Loucy (cell line): ENCODE data around the gene NMUR1.

Experiments used
- H2AFZ ChIP-seq: fragments of 200-600 bp; sonication (generic); 2 replicates; pipeline ENCODE4 v1.6.0; 2016; ENCODE audit warnings: antibody characterized with exemption, mild to moderate bottlenecking, low read length, moderate library complexity
- H3F3A ChIP-seq: fragments of 200-600 bp; 2 replicates; pipeline ENCODE4 v1.6.0; 2016; ENCODE audit warnings: antibody characterized with exemption, low read depth, mild to moderate bottlenecking
- H3K27me3 ChIP-seq: fragments of 200-600 bp; sonication (generic); 2 replicates; pipeline ENCODE4 v1.6.1; 2014; ENCODE audit warnings: low read length, mild to moderate bottlenecking; ENCODE audit not compliant: insufficient read depth, poor library complexity, severe bottlenecking
- H3K36me3 ChIP-seq: fragments of 200-600 bp; sonication (generic); 2 replicates; pipeline ENCODE4 v1.6.1; 2016; ENCODE audit warnings: low read length; ENCODE audit not compliant: insufficient read depth
- H3K4me1 ChIP-seq: fragments of 200-600 bp; sonication (generic); 2 replicates; pipeline ENCODE4 v1.5.1; 2014; ENCODE audit warnings: low read length, mild to moderate bottlenecking; ENCODE audit not compliant: insufficient read depth, poor library complexity, severe bottlenecking
- H3K4me2 ChIP-seq: fragments of 200-600 bp; sonication (generic); 2 replicates; pipeline ENCODE4 v1.6.0; 2014; ENCODE audit warnings: antibody characterized with exemption, low read length, low read depth, mild to moderate bottlenecking; ENCODE audit not compliant: poor library complexity, severe bottlenecking
- H3K4me3 ChIP-seq: fragments of 200-600 bp; sonication (generic); 2 replicates; pipeline ENCODE4 v1.5.1; 2014; ENCODE audit warnings: low read length, mild to moderate bottlenecking, mixed read lengths; ENCODE audit not compliant: poor library complexity, severe bottlenecking
- H3K79me2 ChIP-seq: fragments of 200-600 bp; sonication (generic); 2 replicates; pipeline ENCODE4 v1.6.1; 2014; ENCODE audit warnings: low read length; ENCODE audit not compliant: insufficient read depth
- H3K9ac ChIP-seq: fragments of 200-600 bp; sonication (generic); 2 replicates; pipeline ENCODE4 v1.6.0; 2014; ENCODE audit warnings: mild to moderate bottlenecking, low read depth, low read length, moderate library complexity; ENCODE audit not compliant: poor library complexity, severe bottlenecking
- H3K9me2 ChIP-seq: fragments of 200-600 bp; sonication (generic); replicated peaks from 2 replicates; pipeline ENCODE4 v1.6.1; 2016; ENCODE audit warnings: low read depth, low read length, mixed read lengths
- H3K9me3 ChIP-seq: fragments of 200-600 bp; sonication (generic); 2 replicates; pipeline ENCODE4 v1.6.1; 2014; ENCODE audit warnings: mild to moderate bottlenecking, antibody characterized with exemption, low read length, low read depth; ENCODE audit not compliant: insufficient read depth
- H4K20me1 ChIP-seq: fragments of 200-600 bp; sonication (generic); 2 replicates; pipeline ENCODE4 v1.6.0; 2014; ENCODE audit warnings: antibody characterized with exemption, low read length, mild to moderate bottlenecking; ENCODE audit not compliant: insufficient read depth, poor library complexity, severe bottlenecking
- EZH2phosphoT487 ChIP-seq: fragments of 200-600 bp; IDR thresholded peaks from 2 replicates; pipeline ENCODE4 v1.6.1; 2018; ENCODE audit warnings: antibody characterized with exemption, mild to moderate bottlenecking, moderate library complexity, borderline replicate concordance
- TF ChIP-seq, protein P1 (sequence below): fragments of 200-600 bp; sonication (generic); conservative IDR thresholded peaks from 2 replicates; pipeline ENCODE4 v1.5.1; 2014; ENCODE audit warnings: mild to moderate bottlenecking, antibody characterized with exemption, low read length

NMUR1 gene

DNA sequence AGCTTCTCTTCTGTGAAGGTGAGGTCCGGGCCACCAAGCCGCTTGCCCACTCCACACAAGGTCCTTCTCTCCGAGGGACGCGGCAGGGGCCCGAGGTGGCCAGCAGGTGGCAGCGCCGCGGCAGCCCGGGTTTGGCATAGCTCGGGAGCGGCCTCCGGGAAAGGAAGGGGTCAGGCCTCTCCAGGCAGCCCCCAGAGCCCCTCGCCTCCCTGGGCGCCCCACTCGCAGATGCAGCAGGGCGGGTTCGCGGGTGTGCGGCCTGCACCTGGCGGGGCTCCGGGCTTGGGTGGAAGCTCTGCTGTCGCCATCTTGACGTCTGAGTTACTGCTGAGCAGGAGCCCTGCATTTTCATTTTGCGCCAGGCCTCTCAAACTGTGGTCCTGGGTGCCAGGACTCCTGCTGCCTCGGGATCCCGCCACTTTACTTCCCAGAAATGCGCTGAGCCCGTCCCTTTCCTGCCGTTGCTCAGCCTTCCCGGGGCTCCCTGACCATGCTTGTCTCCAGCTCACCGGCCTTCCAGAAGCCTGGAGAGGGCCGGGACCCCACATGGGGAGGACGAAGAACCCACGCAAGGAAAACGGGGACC lies 47.3 kb downstream of the NMUR1 start:
- peaks cover 7% of the 10 kb centered on the region for H3K4me1 ChIP-seq
- H3K9me3 ChIP-seq = no peaks in the 10 kb centered on the region
- no peaks in the 10 kb centered on the region for H3K9me2 ChIP-seq
- H3K4me3 ChIP-seq = peak overlapping the region; percentile 75
- H3K27me3 ChIP-seq = no peaks in the 10 kb centered on the region
- no peaks in the 10 kb centered on the region for H3K36me3 ChIP-seq
- peak overlapping the region; percentile 67 for H3K4me2 ChIP-seq
- H4K20me1 ChIP-seq = no peaks in the 10 kb centered on the region
- H2AFZ ChIP-seq = peak overlapping the region; percentile 77
- H3K79me2 ChIP-seq = peaks cover 14% of the 10 kb centered on the region
- peak overlapping the region; percentile 91 for H3K9ac ChIP-seq
- no peaks in the 10 kb centered on the region for H3F3A ChIP-seq
- TF ChIP-seq EZH2phosphoT487 = no peak
- TF ChIP-seq, protein P1, sequence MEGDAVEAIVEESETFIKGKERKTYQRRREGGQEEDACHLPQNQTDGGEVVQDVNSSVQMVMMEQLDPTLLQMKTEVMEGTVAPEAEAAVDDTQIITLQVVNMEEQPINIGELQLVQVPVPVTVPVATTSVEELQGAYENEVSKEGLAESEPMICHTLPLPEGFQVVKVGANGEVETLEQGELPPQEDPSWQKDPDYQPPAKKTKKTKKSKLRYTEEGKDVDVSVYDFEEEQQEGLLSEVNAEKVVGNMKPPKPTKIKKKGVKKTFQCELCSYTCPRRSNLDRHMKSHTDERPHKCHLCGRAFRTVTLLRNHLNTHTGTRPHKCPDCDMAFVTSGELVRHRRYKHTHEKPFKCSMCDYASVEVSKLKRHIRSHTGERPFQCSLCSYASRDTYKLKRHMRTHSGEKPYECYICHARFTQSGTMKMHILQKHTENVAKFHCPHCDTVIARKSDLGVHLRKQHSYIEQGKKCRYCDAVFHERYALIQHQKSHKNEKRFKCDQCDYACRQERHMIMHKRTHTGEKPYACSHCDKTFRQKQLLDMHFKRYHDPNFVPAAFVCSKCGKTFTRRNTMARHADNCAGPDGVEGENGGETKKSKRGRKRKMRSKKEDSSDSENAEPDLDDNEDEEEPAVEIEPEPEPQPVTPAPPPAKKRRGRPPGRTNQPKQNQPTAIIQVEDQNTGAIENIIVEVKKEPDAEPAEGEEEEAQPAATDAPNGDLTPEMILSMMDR = peak; percentile 83

- Histone ChIP-seq H3K4me1 (peaks cover 7% of the 10 kb centered on the region), H3K9me3 (no peaks in the 10 kb centered on the region), H3K4me2 (peak overlapping the region; percentile 67)
Observed at GRCh38 chr2:231480781-231481180, 49.5 kb downstream of the NMUR1 start.

GRCh38 chr2:231479455-231479854 lies 50.8 kb downstream of the NMUR1 start:
- no peaks in the 10 kb centered on the region for H3K36me3 ChIP-seq
- H3K4me2 ChIP-seq = no peak overlapping the region
- H2AFZ ChIP-seq = no peak overlapping the region
- H4K20me1 ChIP-seq = no peaks in the 10 kb centered on the region
- H3K4me3 ChIP-seq = no peak overlapping the region
- H3F3A ChIP-seq = no peaks in the 10 kb centered on the region
- H3K9ac ChIP-seq = no peak overlapping the region
- no peaks in the 10 kb centered on the region for H3K27me3 ChIP-seq
- H3K4me1 ChIP-seq = peaks cover 7% of the 10 kb centered on the region
- H3K9me2 ChIP-seq = no peaks in the 10 kb centered on the region
- no peaks in the 10 kb centered on the region for H3K9me3 ChIP-seq
- H3K79me2 ChIP-seq = peaks cover 14% of the 10 kb centered on the region
- TF ChIP-seq, protein P1 = no peak
- no peak for TF ChIP-seq EZH2phosphoT487

More at GRCh38 chr2:231480781-231481180, 49.5 kb downstream of the NMUR1 start:
- H3K4me3 ChIP-seq = no peak overlapping the region
- H3K79me2 ChIP-seq = peaks cover 14% of the 10 kb centered on the region
- H2AFZ ChIP-seq = no peak overlapping the region
- no peaks in the 10 kb centered on the region for H3K36me3 ChIP-seq
- no peak overlapping the region for H3K9ac ChIP-seq
- H3K27me3 ChIP-seq = no peaks in the 10 kb centered on the region
- TF ChIP-seq, protein P1 = no peak
- TF ChIP-seq EZH2phosphoT487 = no peak
- H4K20me1 ChIP-seq = no peaks in the 10 kb centered on the region
- H3K9me2 ChIP-seq = no peaks in the 10 kb centered on the region
- H3F3A ChIP-seq = no peaks in the 10 kb centered on the region
